GM23338 (cell line): Measurements from ENCODE around the gene ANKRD17.

ENCODE experiments used
- CTCF ChIP-seq, 2 experiments: fragments of 200-600 bp in 1 of 2; sonication (generic) in 1 of 2; conservative IDR thresholded peaks; 2 replicates each; pipeline versions ENCODE4 v1.5.1 to v1.6.1; 2016 to 2017; ENCODE audit warnings: antibody characterized with exemption in 2 of 2, low read depth in 2 of 2, mild to moderate bottlenecking in 2 of 2, moderate library complexity in 1 of 2
- EZH2 ChIP-seq: fragments of 200-600 bp; sonication (generic); IDR thresholded peaks from one replicate; pipeline ENCODE4 v1.8.0; 2017; ENCODE audit warnings: antibody characterized with exemption, mild to moderate bottlenecking, low read depth; ENCODE audit not compliant: unreplicated experiment
- EZH2phosphoT487 ChIP-seq: fragments of 200-600 bp; sonication (generic); IDR thresholded peaks from one replicate; pipeline ENCODE4 v1.8.1; 2018; ENCODE audit warnings: antibody characterized with exemption; ENCODE audit not compliant: unreplicated experiment
- JUNB ChIP-seq: IDR thresholded peaks from one replicate; pipeline ENCODE4 v1.6.1; 2016; ENCODE audit warnings: antibody characterized with exemption; ENCODE audit not compliant: unreplicated experiment
- NANOG ChIP-seq: IDR thresholded peaks from 2 replicates; pipeline ENCODE4 v1.6.1; 2016; ENCODE audit warnings: antibody characterized with exemption, borderline replicate concordance
- POLR2AphosphoS5 ChIP-seq: IDR thresholded peaks from 2 replicates; pipeline ENCODE4 v1.6.1; 2016; ENCODE audit warnings: antibody characterized with exemption, low read depth

DNA sequence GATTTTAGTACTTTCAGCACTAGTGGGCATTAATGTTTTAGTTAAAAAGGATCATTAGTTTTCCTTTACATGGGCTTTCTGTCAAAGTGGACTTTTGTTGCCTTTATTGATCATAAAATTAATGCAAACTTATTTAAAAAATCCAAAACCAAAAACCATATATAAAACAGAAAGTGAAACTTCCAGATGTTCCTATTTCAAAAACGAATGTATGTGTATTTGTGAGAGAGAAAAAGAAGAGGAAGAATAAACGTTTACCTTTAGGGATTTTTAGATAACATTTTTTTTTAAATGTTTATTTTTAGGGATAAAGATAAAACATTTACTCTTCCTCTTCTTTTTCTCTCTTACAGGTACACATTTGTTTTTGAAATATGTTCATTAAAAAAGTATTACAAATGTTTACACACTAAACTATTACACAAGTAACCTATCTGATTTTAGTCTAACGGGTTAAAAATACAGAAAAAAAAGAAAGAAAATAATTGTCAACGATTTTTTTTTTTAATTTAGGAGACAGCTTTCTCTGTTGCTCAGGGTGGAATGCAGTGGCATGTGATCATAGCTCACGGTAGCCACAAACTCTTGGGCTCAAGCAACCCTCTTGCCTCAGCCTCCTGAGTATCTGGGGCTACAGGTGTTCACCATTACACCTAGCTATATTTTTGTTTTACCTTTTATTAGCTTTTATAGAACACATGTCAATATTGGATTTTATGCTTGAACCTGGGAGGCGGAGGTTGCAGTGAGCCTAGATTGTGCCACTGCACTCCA, 172.3 kb downstream of the ANKRD17 start:
- TF ChIP-seq CTCF (conservative IDR thresholded peaks at IDR 0.05; ENCODE audit: low read depth in 2 of 2) (no peak), POLR2AphosphoS5 (no peak), EZH2 (no peak), NANOG (no peak), EZH2phosphoT487 (no peak), JUNB (no peak)
